Mucosa of rectum (tissue), 2 donors: ENCODE measurements around the gene RBM15.

Experiments used
- H3K27ac ChIP-seq, 2 donors: one replicate each; pipeline ENCODE4 v1.7.0; 2013; ENCODE audit warnings: inconsistent platforms in 2 of 2, low read depth in 2 of 2, low read length in 2 of 2
- H3K27me3 ChIP-seq, 2 donors: one replicate each; pipeline ENCODE4 v1.7.0; 2013; ENCODE audit warnings: low read length in 2 of 2; ENCODE audit not compliant: control insufficient read depth in 2 of 2, insufficient read depth in 2 of 2
- H3K36me3 ChIP-seq, 2 donors: one replicate each; pipeline ENCODE4 v1.7.0; 2013; ENCODE audit warnings: low read length in 2 of 2; ENCODE audit not compliant: control insufficient read depth in 2 of 2, insufficient read depth in 2 of 2
- H3K4me1 ChIP-seq, 2 donors: one replicate each; pipeline ENCODE4 v1.7.0; 2013; ENCODE audit warnings: low read length in 2 of 2, mild to moderate bottlenecking in 1 of 2; ENCODE audit not compliant: control insufficient read depth in 2 of 2, insufficient read depth in 2 of 2
- H3K4me3 ChIP-seq, 2 donors: one replicate each; pipeline ENCODE4 v1.7.0; 2013; ENCODE audit warnings: low read length in 2 of 2
- H3K9ac ChIP-seq, 2 donors: one replicate each; pipeline ENCODE4 v1.7.0; 2013; ENCODE audit warnings: low read length in 2 of 2, low read depth in 1 of 2, mild to moderate bottlenecking in 1 of 2
- H3K9me3 ChIP-seq, 2 donors: one replicate each; pipeline ENCODE4 v1.7.0; 2013; ENCODE audit warnings: low read length in 2 of 2; ENCODE audit not compliant: control insufficient read depth in 2 of 2
- donor health status: healthy.
- donor health status: Normal muscosa, but diverticular disease.

Gene RBM15

GRCh38 chr1:110319332-110320167 is 19.6 kb upstream of the RBM15 start:
- H3K27ac ChIP-seq = no peak overlapping the region
- no peaks in the 10 kb centered on the region for H3K4me1 ChIP-seq
- H3K9me3 ChIP-seq = no peaks in the 10 kb centered on the region
- no peaks in the 10 kb centered on the region for H3K36me3 ChIP-seq
- no peaks in the 10 kb centered on the region for H3K27me3 ChIP-seq
- no peak overlapping the region for H3K9ac ChIP-seq
- no peak overlapping the region for H3K4me3 ChIP-seq

- H3K36me3 ChIP-seq = no peaks in the 10 kb centered on the region
- H3K27me3 ChIP-seq = no peaks in the 10 kb centered on the region
- no peak overlapping the region for H3K4me3 ChIP-seq
- H3K4me1 ChIP-seq = no peaks in the 10 kb centered on the region
- no peaks in the 10 kb centered on the region for H3K9me3 ChIP-seq
- no peak overlapping the region for H3K9ac ChIP-seq
- H3K27ac ChIP-seq = no peak overlapping the region
Measured at GRCh38 chr1:110320168-110320518, 19.0 kb upstream of the RBM15 start.

- Histone ChIP-seq H3K36me3 (no peaks in the 10 kb centered on the region), H3K27me3 (no peaks in the 10 kb centered on the region), H3K9ac (no peak overlapping the region), H3K4me1 (no peaks in the 10 kb centered on the region), H3K9me3 (no peaks in the 10 kb centered on the region), H3K27ac (no peak overlapping the region), H3K4me3 (no peak overlapping the region)
Measured at GRCh38 chr1:110321045-110321444, 18.1 kb upstream of the RBM15 start.

- Histone ChIP-seq H3K27me3 (no peaks in the 10 kb centered on the region), H3K4me1 (no peaks in the 10 kb centered on the region), H3K9ac (no peak overlapping the region), H3K27ac (no peak overlapping the region), H3K36me3 (no peaks in the 10 kb centered on the region), H3K9me3 (no peaks in the 10 kb centered on the region), H3K4me3 (no peak overlapping the region)
Measured at GRCh38 chr1:110321846-110322245, 17.3 kb upstream of the RBM15 start.

GRCh38 chr1:110324667-110325066 is 14.5 kb upstream of the RBM15 start:
- no peak overlapping the region for H3K9ac ChIP-seq
- H3K4me1 ChIP-seq = no peaks in the 10 kb centered on the region
- no peak overlapping the region for H3K27ac ChIP-seq
- no peak overlapping the region for H3K4me3 ChIP-seq
- H3K9me3 ChIP-seq = no peaks in the 10 kb centered on the region
- H3K27me3 ChIP-seq = no peaks in the 10 kb centered on the region
- H3K36me3 ChIP-seq = no peaks in the 10 kb centered on the region

GRCh38 chr1:110326826-110327225 is 12.4 kb upstream of the RBM15 start:
- no peaks in the 10 kb centered on the region for H3K27me3 ChIP-seq
- H3K9me3 ChIP-seq = no peaks in the 10 kb centered on the region
- no peak overlapping the region for H3K9ac ChIP-seq
- no peaks in the 10 kb centered on the region for H3K4me1 ChIP-seq
- H3K27ac ChIP-seq = no peak overlapping the region
- H3K36me3 ChIP-seq = no peaks in the 10 kb centered on the region
- H3K4me3 ChIP-seq = no peak overlapping the region

GRCh38 chr1:110328274-110328673 is 10.9 kb upstream of the RBM15 start:
- H3K27me3 ChIP-seq = no peaks in the 10 kb centered on the region
- H3K36me3 ChIP-seq = no peaks in the 10 kb centered on the region
- H3K4me3 ChIP-seq = no peak overlapping the region
- no peak overlapping the region for H3K9ac ChIP-seq
- H3K27ac ChIP-seq = no peak overlapping the region
- no peaks in the 10 kb centered on the region for H3K9me3 ChIP-seq
- no peaks in the 10 kb centered on the region for H3K4me1 ChIP-seq

GRCh38 chr1:110328700-110329099 is 10.5 kb upstream of the RBM15 start:
- Histone ChIP-seq H3K4me3 (no peak overlapping the region), H3K27me3 (no peaks in the 10 kb centered on the region), H3K9ac (no peak overlapping the region), H3K36me3 (no peaks in the 10 kb centered on the region), H3K4me1 (peaks cover 0 to 3% of the 10 kb centered on the region in 2 donors), H3K27ac (no peak overlapping the region), H3K9me3 (no peaks in the 10 kb centered on the region)

GRCh38 chr1:110335265-110335664 is 3.9 kb upstream of the RBM15 start:
- Histone ChIP-seq H3K4me1 (peaks cover 22 to 25% of the 10 kb centered on the region in 2 donors), H3K9ac (no peak overlapping the region), H3K36me3 (no peaks in the 10 kb centered on the region), H3K9me3 (no peaks in the 10 kb centered on the region), H3K27ac (no peak overlapping the region), H3K27me3 (no peaks in the 10 kb centered on the region), H3K4me3 (no peak overlapping the region)

GRCh38 chr1:110336300-110337039 is 2.7 kb upstream of the RBM15 start:
- Histone ChIP-seq H3K27ac (peak overlapping the region; percentile 11 to 100), H3K4me3 (peak overlapping the region in 1 of 2 donors; percentile 97), H3K4me1 (peaks cover 34 to 37% of the 10 kb centered on the region in 2 donors), H3K36me3 (peaks cover 8 to 10% of the 10 kb centered on the region in 2 donors), H3K9me3 (no peaks in the 10 kb centered on the region), H3K27me3 (no peaks in the 10 kb centered on the region), H3K9ac (peak overlapping the region; percentile 92 to 97)
